ENCODE data around the gene CD274.
A peak's percentile ranks its signal among the peaks of the same experiment; 100 is the strongest.
"Not testable (repeated sequence)": the region's sequence is repeated elsewhere in the genome, so short reads cannot be mapped to it uniquely, and the experiment has no call there.

CD274 gene

DNA sequence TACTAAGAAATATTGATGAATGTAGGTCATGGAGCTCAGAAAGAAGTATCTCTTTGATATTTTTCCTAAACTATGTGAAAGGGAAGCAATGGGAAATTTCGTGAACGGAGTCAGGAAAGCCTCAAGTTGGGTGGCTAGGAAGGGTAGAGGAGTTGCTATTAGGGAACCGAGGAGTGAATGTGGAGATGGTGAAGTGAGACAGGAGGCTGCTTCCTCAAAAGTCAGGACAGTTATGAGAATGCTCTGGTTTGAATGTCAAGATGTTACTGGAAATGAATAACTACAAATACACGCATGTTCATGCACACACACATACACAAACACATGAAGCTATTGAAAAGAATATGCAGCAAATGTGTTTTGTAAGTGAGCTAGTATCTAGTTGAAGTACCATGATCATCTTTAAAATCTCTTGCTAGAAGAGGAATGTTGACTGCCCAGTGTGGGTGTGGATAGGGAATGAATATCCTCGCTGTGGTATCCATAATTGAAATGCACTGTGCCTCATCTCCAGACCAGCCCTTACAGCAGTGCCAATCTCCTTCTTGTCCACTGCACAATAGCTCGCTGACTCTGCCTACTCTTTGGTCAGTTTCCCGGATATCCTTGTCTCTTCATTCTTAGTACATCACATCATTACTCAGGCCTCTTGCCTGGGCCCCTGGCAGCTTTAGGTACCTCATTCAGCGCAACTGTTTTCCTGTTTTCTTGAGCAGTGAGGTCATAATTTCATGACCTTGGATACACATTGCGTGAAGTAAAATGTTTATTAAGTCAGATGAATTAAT is 38.1 kb downstream of the CD274 start:
- H3K4me3 ChIP-seq (ENCODE audit: low read depth, low read length) = no peak overlapping the region
- no peak for DNase-seq (ENCODE audit: low read depth)
- no peak for TF ChIP-seq CTCF (IDR thresholded peaks at IDR 0.05; ENCODE audit: low read depth, low read length)
- TF ChIP-seq MYC (IDR thresholded peaks at IDR 0.05; ENCODE audit: low read depth, low read length) = no peak
- TF ChIP-seq MAX (IDR thresholded peaks at IDR 0.05; ENCODE audit: low read depth, low read length) = no peak
- no peak for TF ChIP-seq POLR2A (IDR thresholded peaks at IDR 0.05; ENCODE audit: extremely low read depth, insufficient read length)

DNA sequence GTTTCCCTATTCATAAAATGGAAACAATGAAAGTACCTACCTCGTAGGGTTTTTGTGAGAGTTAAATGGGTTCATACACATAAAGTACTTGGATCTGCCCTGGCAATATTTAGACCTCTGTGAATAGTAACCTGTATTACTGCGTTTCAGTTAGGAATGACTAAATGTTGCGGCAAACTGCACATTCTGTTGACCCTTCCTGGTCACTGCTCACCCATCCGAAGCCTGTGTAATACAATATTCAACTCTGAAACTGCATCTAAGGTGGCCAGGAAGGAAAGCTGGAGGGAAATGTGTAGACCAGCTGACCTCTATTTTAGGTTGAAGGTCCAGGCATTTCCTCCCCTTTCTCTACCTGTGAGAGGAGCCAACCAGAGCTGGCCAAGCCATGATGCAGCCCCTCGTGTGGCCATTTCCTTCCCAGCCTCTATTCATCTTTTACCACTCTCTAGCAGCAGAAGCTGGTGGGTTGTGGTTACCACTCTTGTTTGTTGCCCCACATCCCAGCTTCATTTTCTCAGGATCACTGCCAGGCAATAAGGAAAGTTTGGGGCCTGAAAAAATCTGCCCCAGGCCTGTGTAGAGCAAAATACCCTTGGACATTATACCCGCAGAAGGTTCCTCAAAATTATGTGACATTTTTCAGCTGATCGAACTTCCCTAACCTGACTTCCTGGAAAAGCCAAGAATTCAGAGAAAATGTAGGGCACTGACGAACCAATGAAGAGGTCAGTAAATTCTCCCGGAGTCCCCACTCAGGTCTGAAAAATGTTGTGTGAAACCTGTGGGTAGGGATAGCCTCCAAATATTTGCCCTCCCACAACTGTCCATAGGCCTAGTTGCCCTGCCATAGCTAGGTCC is 39.5 kb downstream of the CD274 start:
- TF ChIP-seq CTCF (IDR thresholded peaks at IDR 0.05; ENCODE audit: low read depth, low read length) = no peak
- TF ChIP-seq MYC (IDR thresholded peaks at IDR 0.05; ENCODE audit: low read depth, low read length) = no peak
- TF ChIP-seq POLR2A (IDR thresholded peaks at IDR 0.05; ENCODE audit: extremely low read depth, insufficient read length) = no peak
- no peak for TF ChIP-seq MAX (IDR thresholded peaks at IDR 0.05; ENCODE audit: low read depth, low read length)
- DNase-seq (ENCODE audit: low read depth) = no peak
- H3K4me3 ChIP-seq (ENCODE audit: low read depth, low read length) = no peak overlapping the region

DNA sequence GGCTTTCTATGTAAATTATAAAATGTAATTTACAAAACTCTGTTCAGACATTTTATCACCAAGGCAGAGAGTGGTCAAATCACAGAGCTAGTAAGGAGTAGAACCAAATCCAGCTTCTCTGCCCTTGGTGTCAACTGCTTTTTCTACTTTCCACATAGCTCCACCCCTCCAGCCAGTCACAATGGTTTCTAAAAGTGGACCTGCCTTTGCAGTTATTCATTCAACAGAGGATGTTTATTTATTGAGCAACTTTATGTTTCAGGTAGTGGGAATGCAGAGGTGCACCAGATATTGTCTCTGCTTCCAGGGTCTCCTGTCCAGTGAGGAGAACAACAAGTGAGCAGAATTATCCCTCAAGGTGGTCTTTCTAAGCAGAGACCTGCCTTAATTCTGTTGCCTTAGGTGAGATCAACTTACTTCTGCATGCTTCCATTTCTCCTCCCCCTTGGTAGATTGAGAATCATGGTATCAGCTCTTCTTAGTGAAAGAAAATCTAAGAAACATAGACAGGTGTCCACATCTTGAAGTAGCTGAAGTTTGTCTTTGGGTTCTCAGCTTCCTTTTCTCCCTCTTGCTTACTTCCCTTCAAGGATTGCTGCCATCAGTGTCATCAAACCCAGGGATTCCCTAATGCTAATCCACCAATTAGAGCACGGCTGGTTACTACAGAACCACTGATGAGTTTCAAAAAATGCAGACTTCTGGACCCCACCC is 42.8 kb downstream of the CD274 start:
- DNase-seq (ENCODE audit: low read depth) = no peak
- TF ChIP-seq CTCF (IDR thresholded peaks at IDR 0.05; ENCODE audit: low read depth, low read length) (no peak), MYC (IDR thresholded peaks at IDR 0.05; ENCODE audit: low read depth, low read length) (no peak), POLR2A (IDR thresholded peaks at IDR 0.05; ENCODE audit: extremely low read depth, insufficient read length) (no peak), MAX (IDR thresholded peaks at IDR 0.05; ENCODE audit: low read depth, low read length) (no peak)
- no peak overlapping the region for H3K4me3 ChIP-seq (ENCODE audit: low read depth, low read length)

- TF ChIP-seq POLR2A (IDR thresholded peaks at IDR 0.05; ENCODE audit: extremely low read depth, insufficient read length) (no peak), MAX (IDR thresholded peaks at IDR 0.05; ENCODE audit: low read depth, low read length) (no peak), CTCF (IDR thresholded peaks at IDR 0.05; ENCODE audit: low read depth, low read length) (no peak), MYC (IDR thresholded peaks at IDR 0.05; ENCODE audit: low read depth, low read length) (no peak)
- H3K4me3 ChIP-seq (ENCODE audit: low read depth, low read length) = no peak overlapping the region
- DNase-seq (ENCODE audit: low read depth) = peak; percentile 72
Measured at GRCh38 chr9:5493679-5494511, 43.6 kb downstream of the CD274 start.

DNA sequence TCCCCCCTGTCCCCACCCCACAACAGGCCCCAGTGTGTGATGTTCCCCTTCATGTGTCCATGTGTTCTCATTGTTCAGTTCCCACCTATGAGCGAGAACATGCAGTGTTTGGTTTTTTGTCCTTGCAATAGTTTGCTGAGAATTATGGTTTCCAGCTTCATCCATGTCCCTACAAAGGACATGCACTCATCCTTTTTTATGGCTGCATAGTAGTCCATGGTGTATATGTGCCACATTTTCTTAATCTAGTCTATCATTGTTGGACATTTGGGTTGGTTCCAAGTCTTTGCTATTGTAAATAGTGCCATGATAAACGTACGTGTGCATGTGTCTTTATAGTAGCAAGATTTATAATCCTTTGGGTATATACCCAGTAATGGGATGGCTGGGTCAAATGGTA is 44.4 kb downstream of the CD274 start:
- not testable (repeated sequence) for H3K4me3 ChIP-seq (ENCODE audit: low read depth, low read length); DNase-seq (ENCODE audit: low read depth)
